H9 (cell line): Measurements from ENCODE around the gene ITPR2. TPM values are rescaled to one million over a fixed set of nuclear protein-coding genes. Genes with fewer than 3 reads are reported as not detected.

ENCODE experiments used
- DNase-seq: peaks from one replicate; pipeline ENCODE4 v3.0.0-alpha.2; 2017
- H2AFZ ChIP-seq: one replicate; pipeline ENCODE4 v1.6.1; 2013; ENCODE audit warnings: mild to moderate bottlenecking, low read length, control low read depth, moderate library complexity
- H2AK5ac ChIP-seq: 2 replicates; pipeline ENCODE4 v1.6.1; 2013; ENCODE audit warnings: low read length, control low read depth, mixed read lengths; ENCODE audit not compliant: insufficient read length
- H2BK120ac ChIP-seq: one replicate; pipeline ENCODE4 v1.6.1; 2013; ENCODE audit warnings: low read depth, mild to moderate bottlenecking, low read length, control low read depth, inconsistent platforms; ENCODE audit not compliant: poor library complexity, severe bottlenecking
- H2BK12ac ChIP-seq: 2 replicates; pipeline ENCODE4 v1.6.1; 2013; ENCODE audit warnings: low read length, control low read depth, mixed read lengths, low read depth; ENCODE audit not compliant: insufficient read length
- H2BK15ac ChIP-seq: 2 replicates; pipeline ENCODE4 v1.6.1; 2013; ENCODE audit warnings: low read depth, low read length, control low read depth
- H2BK20ac ChIP-seq: one replicate; pipeline ENCODE4 v1.6.1; 2013; ENCODE audit warnings: low read depth, mild to moderate bottlenecking, low read length, control low read depth, inconsistent platforms; ENCODE audit not compliant: poor library complexity, severe bottlenecking
- H2BK5ac ChIP-seq: 2 replicates; pipeline ENCODE4 v1.6.1; 2013; ENCODE audit warnings: low read length, control low read depth, mixed read lengths; ENCODE audit not compliant: insufficient read length
- H3K14ac ChIP-seq: 2 replicates; pipeline ENCODE4 v1.6.1; 2013; ENCODE audit warnings: low read length, control low read depth; ENCODE audit not compliant: insufficient read depth
- H3K18ac ChIP-seq: 2 replicates; pipeline ENCODE4 v1.6.1; 2013; ENCODE audit warnings: low read depth, mild to moderate bottlenecking, mixed read lengths, low read length, control low read depth; ENCODE audit not compliant: insufficient read length
- H3K23ac ChIP-seq: 2 replicates; pipeline ENCODE4 v1.6.1; 2013; ENCODE audit warnings: low read length, control low read depth, mixed read lengths, low read depth; ENCODE audit not compliant: insufficient read length
- H3K23me2 ChIP-seq: 2 replicates; pipeline ENCODE4 v1.6.1; 2013; ENCODE audit warnings: low read depth, mild to moderate bottlenecking, mixed read lengths, low read length, control low read depth; ENCODE audit not compliant: insufficient read length, poor library complexity, severe bottlenecking
- H3K27ac ChIP-seq: 2 replicates; pipeline ENCODE4 v1.5.1; 2013; ENCODE audit warnings: low read length, control low read depth, mixed read lengths, low read depth; ENCODE audit not compliant: insufficient read length
- H3K27me3 ChIP-seq: 2 replicates; pipeline ENCODE4 v1.6.1; 2013; ENCODE audit warnings: low read length, control low read depth, inconsistent platforms; ENCODE audit not compliant: insufficient read depth
- H3K4ac ChIP-seq: 2 replicates; pipeline ENCODE4 v1.6.1; 2013; ENCODE audit warnings: low read depth, mild to moderate bottlenecking, control low read depth, inconsistent platforms, low read length, moderate library complexity
- H3K4me1 ChIP-seq: 2 replicates; pipeline ENCODE4 v1.6.1; 2013; ENCODE audit warnings: low read length, control low read depth, inconsistent platforms; ENCODE audit not compliant: insufficient read depth
- H3K4me2 ChIP-seq: 2 replicates; pipeline ENCODE4 v1.6.1; 2013; ENCODE audit warnings: low read length, control low read depth, mixed read lengths; ENCODE audit not compliant: insufficient read length, insufficient read depth
- H3K56ac ChIP-seq: 2 replicates; pipeline ENCODE4 v1.6.1; 2013; ENCODE audit warnings: low read depth, mild to moderate bottlenecking, mixed read lengths, low read length, control low read depth; ENCODE audit not compliant: insufficient read length
- H3K79me1 ChIP-seq: 2 replicates; pipeline ENCODE4 v1.6.1; 2013; ENCODE audit warnings: low read depth, mild to moderate bottlenecking, moderate library complexity, low read length, control low read depth, inconsistent platforms; ENCODE audit not compliant: insufficient read depth, poor library complexity, severe bottlenecking
- H3K79me2 ChIP-seq: 2 replicates; pipeline ENCODE4 v1.6.1; 2013; ENCODE audit warnings: low read length, control low read depth, inconsistent platforms; ENCODE audit not compliant: insufficient read depth
- H3K9ac ChIP-seq: 2 replicates; pipeline ENCODE4 v1.6.1; 2013; ENCODE audit warnings: low read length, control low read depth, mixed read lengths; ENCODE audit not compliant: insufficient read length; ENCODE audit errors: extremely low read depth
- H3K9me3 ChIP-seq: one replicate; pipeline ENCODE4 v1.6.1; 2013; ENCODE audit warnings: low read depth, low read length, inconsistent platforms; ENCODE audit not compliant: control insufficient read depth
- H3T11ph ChIP-seq: one replicate; pipeline ENCODE4 v1.6.1; 2013; ENCODE audit warnings: mild to moderate bottlenecking, low read length, control low read depth, inconsistent platforms
- H4K20me1 ChIP-seq: one replicate; pipeline ENCODE4 v1.6.1; 2013; ENCODE audit not compliant: control insufficient read depth, insufficient read length, insufficient read depth
- H4K5ac ChIP-seq: 2 replicates; pipeline ENCODE4 v1.6.1; 2013; ENCODE audit warnings: low read depth, mild to moderate bottlenecking, mixed read lengths, low read length, control low read depth; ENCODE audit not compliant: insufficient read length
- H4K8ac ChIP-seq: replicated peaks from 2 replicates; pipeline ENCODE4 v1.6.1; 2013; ENCODE audit warnings: low read length, control low read depth, mixed read lengths, low read depth; ENCODE audit not compliant: insufficient read length
- H4K91ac ChIP-seq: 2 replicates; pipeline ENCODE4 v1.6.1; 2013; ENCODE audit warnings: low read depth, mild to moderate bottlenecking, moderate library complexity, mixed read lengths, low read length, control low read depth; ENCODE audit not compliant: insufficient read length
- H3K27ac Mint-ChIP-seq, 3 experiments: 2 replicates in 2 of 3; 3 replicates in 1 of 3; pipeline ENCODE4 v1.8.0; 2020 to 2021; ENCODE audit warnings: mixed read lengths in 3 of 3, mild to moderate bottlenecking in 1 of 3, moderate library complexity in 1 of 3
- H3K27me3 Mint-ChIP-seq: 2 replicates; pipeline ENCODE4 v1.8.0; 2021; ENCODE audit warnings: low read depth, mild to moderate bottlenecking, moderate library complexity, mixed read lengths
- H3K36me3 Mint-ChIP-seq, 3 experiments: 2 replicates in 2 of 3; 3 replicates in 1 of 3; pipeline ENCODE4 v1.8.0; 2020 to 2021; ENCODE audit warnings: low read depth in 3 of 3, mixed read lengths in 3 of 3; ENCODE audit not compliant: insufficient read depth in 1 of 3
- H3K4me1 Mint-ChIP-seq, 2 experiments: 2 replicates each; pipeline ENCODE4 v1.8.0; 2020; ENCODE audit warnings: mixed read lengths in 2 of 2
- H3K4me3 Mint-ChIP-seq, 2 experiments: 2 replicates in 1 of 2; 3 replicates in 1 of 2; pipeline ENCODE4 v1.8.0; 2020 to 2021; ENCODE audit warnings: mild to moderate bottlenecking in 2 of 2, mixed read lengths in 2 of 2, moderate library complexity in 1 of 2
- H3K9me3 Mint-ChIP-seq, 2 experiments: 2 replicates in 1 of 2; 3 replicates in 1 of 2; pipeline ENCODE4 v1.8.0; 2020; ENCODE audit warnings: mild to moderate bottlenecking in 2 of 2, mixed read lengths in 2 of 2, moderate library complexity in 1 of 2
- WGBS: extraction: QIAGEN DNeasy Blood & Tissue Kit; methylation state at CpG from one replicate; pipeline ENCODE4 v1.1.7; 2013; ENCODE audit warnings: missing lambda C conversion rate, low lambda C conversion rate, mixed read lengths; ENCODE audit not compliant: insufficient read length; ENCODE audit errors: extremely low coverage; 5-methylcytosine and 5-hydroxymethylcytosine counted together
- total RNA-seq: library from RNA; stranded (reverse); gene quantifications from 2 replicates; pipeline ENCODE4 v1.2.1, GENCODE V29; 2021
- TF ChIP-seq, protein P1 (sequence below): fragments of 200-600 bp; sonication (generic); conservative IDR thresholded peaks from 3 replicates; pipeline ENCODE4 v1.8.0; 2021; ENCODE audit warnings: antibody characterized with exemption, mild to moderate bottlenecking

ITPR2 gene
- total RNA-seq, 1 experiment from 2014 or later: 14.8 TPM

DNA sequence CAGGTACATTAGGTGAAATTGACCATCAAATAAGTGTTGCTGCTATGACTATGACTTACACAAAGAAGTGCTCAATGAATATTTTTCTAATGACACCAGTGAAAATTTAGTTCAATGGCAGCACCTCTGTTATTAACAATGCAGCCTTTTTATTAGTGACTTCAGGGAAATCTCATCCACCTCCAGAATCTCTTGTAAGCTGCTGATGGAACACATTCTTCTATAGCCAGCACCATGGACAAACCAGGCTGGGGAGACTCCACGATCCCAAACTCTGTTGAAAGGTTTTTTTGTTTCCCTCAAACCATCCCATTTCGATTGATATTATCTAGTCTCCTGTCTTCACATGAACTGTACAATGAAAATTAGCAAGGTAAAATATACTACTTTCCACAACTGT lies 265.9 kb downstream of the ITPR2 start:
- Histone ChIP-seq H2AK5ac (no peak overlapping the region), H4K8ac (no peak overlapping the region), H3K79me2 (no peaks in the 10 kb centered on the region; the same call in 1 of the 2 replicates), H3K56ac (no peak overlapping the region), H4K20me1 (no peaks in the 10 kb centered on the region), H3T11ph (no peak overlapping the region), H3K9me3 (no peaks in the 10 kb centered on the region), H2AFZ (no peak overlapping the region), H3K4ac (no peak overlapping the region), H4K91ac (no peak overlapping the region), H2BK20ac (no peak overlapping the region), H2BK120ac (no peak overlapping the region), H3K27ac (no peak overlapping the region), H2BK5ac (no peak overlapping the region), H3K27me3 (no peaks in the 10 kb centered on the region), H3K4me1 (no peaks in the 10 kb centered on the region), H3K9ac (no peak overlapping the region), H4K5ac (no peak overlapping the region), H3K23me2 (peaks cover 2% of the 10 kb centered on the region), H3K79me1 (no peaks in the 10 kb centered on the region), H3K4me2 (no peak overlapping the region), H3K18ac (no peak overlapping the region), H2BK12ac (no peak overlapping the region), H3K23ac (no peak overlapping the region), H3K14ac (no peak overlapping the region), H2BK15ac (no peak overlapping the region)
- Mint-ChIP-seq H3K4me3 (no peak overlapping the region), H3K9me3 (no peaks in the 10 kb centered on the region), H3K4me1 (peaks cover 0 to 3% of the 10 kb centered on the region in 2 experiments; a peak in 1 of 4 replicates), H3K27ac (no peak overlapping the region), H3K27me3 (no peaks in the 10 kb centered on the region), H3K36me3 (peaks cover 0 to 2% (median 0%) of the 10 kb centered on the region in 3 experiments; a peak in 2 of 7 replicates)
- DNase-seq: no peak
- TF ChIP-seq, protein P1, sequence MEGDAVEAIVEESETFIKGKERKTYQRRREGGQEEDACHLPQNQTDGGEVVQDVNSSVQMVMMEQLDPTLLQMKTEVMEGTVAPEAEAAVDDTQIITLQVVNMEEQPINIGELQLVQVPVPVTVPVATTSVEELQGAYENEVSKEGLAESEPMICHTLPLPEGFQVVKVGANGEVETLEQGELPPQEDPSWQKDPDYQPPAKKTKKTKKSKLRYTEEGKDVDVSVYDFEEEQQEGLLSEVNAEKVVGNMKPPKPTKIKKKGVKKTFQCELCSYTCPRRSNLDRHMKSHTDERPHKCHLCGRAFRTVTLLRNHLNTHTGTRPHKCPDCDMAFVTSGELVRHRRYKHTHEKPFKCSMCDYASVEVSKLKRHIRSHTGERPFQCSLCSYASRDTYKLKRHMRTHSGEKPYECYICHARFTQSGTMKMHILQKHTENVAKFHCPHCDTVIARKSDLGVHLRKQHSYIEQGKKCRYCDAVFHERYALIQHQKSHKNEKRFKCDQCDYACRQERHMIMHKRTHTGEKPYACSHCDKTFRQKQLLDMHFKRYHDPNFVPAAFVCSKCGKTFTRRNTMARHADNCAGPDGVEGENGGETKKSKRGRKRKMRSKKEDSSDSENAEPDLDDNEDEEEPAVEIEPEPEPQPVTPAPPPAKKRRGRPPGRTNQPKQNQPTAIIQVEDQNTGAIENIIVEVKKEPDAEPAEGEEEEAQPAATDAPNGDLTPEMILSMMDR: no peak
- no CpG with 5 or more reads among the region's 2 CpGs for WGBS
